22Rv1 (cell line): ENCODE data around the gene CFAP92.

Experiments
- H3K27ac ChIP-seq: fragments of 450-650 bp; 2 replicates; pipeline ENCODE4 v1.5.1; 2017
- CTCF ChIP-seq: fragments of 450-650 bp; IDR thresholded peaks from 2 replicates; pipeline ENCODE4 v1.5.1; 2017; ENCODE audit warnings: mild to moderate bottlenecking
- ZFX ChIP-seq: fragments of 450-650 bp; IDR thresholded peaks from 2 replicates; pipeline ENCODE4 v1.6.1; 2017; ENCODE audit warnings: antibody characterized with exemption, borderline replicate concordance

Gene CFAP92

GRCh38 chr3:129025108-129025507, 31.2 kb upstream of the CFAP92 start:
- no peak overlapping the region for H3K27ac ChIP-seq
- TF ChIP-seq ZFX (no peak), CTCF (no peak)

GRCh38 chr3:129023909-129024308, 30.0 kb upstream of the CFAP92 start:
- H3K27ac ChIP-seq: no peak overlapping the region
- peak; percentile 35 for TF ChIP-seq CTCF
- no peak for TF ChIP-seq ZFX

DNA sequence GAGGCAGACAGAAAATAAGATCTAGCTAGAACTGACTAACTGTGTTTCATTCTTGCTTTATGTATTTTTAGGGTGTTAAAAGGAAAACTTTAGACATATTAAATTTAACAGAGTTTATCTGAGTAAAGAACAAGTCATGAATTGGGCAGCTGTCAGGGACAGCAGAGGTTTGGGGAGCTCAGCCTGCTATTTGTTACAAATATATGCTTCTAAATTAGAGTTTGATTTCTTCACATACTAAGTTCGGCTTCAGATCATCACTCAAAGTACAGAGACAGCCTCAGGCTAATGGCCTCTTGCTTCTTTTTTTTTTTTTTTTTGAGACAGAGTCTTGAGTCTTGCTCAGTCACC, 29.1 kb upstream of the CFAP92 start:
- no peak overlapping the region for H3K27ac ChIP-seq
- TF ChIP-seq ZFX: no peak
- no peak for TF ChIP-seq CTCF

GRCh38 chr3:129022114-129023007, 28.5 kb upstream of the CFAP92 start:
- no peak overlapping the region for H3K27ac ChIP-seq
- TF ChIP-seq ZFX (no peak), CTCF (no peak)

DNA sequence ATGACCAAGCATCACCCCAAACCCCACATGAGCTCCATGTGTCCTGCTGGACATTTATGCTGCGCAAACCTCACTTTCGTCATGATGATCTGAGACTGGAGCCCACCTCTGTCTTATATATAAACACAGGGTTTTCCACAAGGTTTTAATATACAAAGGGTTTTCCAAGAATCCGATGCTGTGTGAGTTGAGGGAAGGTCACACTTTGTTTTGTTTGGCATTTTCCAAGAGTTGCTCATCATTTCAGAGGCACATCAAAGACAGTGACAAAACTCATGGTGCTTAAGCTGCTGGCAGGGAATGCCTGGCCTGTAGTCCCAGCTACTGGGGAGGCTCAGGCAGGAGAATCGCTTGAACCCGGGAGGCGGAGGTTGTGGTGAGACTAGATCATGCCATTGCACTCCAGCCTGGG, 27.3 kb upstream of the CFAP92 start:
- TF ChIP-seq ZFX (no peak), CTCF (no peak)
- no peak overlapping the region for H3K27ac ChIP-seq

GRCh38 chr3:129020691-129021090, 26.8 kb upstream of the CFAP92 start:
- TF ChIP-seq CTCF: no peak
- TF ChIP-seq ZFX: no peak
- H3K27ac ChIP-seq: no peak overlapping the region

DNA sequence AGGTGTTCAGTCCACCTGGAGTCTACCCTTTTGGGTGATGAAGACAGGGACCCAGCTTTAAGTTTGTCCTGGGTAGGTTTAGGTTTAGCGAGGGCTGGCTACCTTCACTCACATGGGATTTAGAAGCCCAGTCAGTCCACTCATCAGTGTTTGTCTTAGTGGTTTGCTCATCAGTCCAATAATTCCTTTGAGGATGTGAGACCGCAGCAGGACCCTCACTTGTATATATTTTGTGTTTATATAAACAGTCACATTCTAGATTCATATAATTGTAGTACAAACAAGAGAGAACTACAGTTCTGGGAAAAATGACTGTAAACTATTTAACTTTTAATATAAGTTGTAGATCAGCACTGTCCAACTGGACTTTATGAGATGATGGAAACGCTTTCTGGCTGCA, 25.4 kb upstream of the CFAP92 start:
- no peak overlapping the region for H3K27ac ChIP-seq

More for the DNA sequence above, 25.4 kb upstream of the CFAP92 start:
- TF ChIP-seq ZFX (no peak), CTCF (no peak)
